Activated T-cell treated with anti-CD3 and anti-CD28 coated beads, Interleukin-2, amount 50 U/mL, for 1 hour (primary cell): Measurements from ENCODE around the gene ATL3.
"Not testable (repeated sequence)": the region's sequence is repeated elsewhere in the genome, so short reads cannot be mapped to it uniquely, and the experiment has no call there.

Experiments used
- DNase-seq: peaks from one replicate; pipeline ENCODE4 v3.0.0-alpha.2; 2020

The ATL3 gene

DNA sequence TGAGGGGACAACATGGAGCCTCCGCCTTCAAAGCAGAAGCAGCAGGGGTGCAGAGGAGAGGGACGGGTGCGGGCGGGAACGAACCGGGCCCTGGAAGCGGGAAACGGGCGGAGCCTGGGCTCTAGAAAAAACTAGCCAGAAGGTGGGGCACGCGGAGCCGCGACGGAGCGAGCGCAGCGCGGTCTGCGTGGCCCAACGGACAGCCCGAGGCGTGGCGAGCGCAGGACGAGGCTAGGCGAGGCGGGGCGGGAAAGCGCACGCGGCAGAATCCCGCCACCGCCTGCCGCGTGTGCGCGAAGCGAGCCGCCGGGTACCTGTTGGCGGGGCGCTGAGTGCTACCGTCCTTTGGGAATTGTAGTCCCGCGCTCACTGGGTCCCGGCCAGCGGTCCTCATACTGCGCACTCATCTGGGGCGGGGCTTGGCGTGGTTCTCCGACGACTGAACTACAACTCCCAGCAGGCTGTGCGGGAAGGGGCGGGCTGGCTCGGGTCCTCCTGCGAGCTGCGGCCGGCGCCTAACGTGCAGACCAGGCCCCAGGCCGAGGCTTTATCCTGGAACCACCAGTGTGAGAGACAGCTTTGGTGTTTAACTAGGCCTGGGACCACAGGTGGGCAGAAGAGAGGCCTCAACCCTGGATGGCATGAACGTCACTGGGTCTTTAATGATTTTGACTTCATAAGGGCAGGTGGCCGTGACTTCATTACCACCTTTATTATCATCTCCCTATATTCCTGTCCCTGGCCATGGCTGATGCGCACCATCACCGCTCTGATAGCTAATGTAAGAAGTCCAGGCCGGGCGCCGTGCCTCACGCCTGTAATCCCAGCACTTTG lies at the start of gene ATL3:
Gene ATL3 (minus strand): TSS at position 55 of the 834 bp plus-strand sequence. CDS start 41 bp downstream, at position 14.
- peak; percentile 97 for DNase-seq

DNA sequence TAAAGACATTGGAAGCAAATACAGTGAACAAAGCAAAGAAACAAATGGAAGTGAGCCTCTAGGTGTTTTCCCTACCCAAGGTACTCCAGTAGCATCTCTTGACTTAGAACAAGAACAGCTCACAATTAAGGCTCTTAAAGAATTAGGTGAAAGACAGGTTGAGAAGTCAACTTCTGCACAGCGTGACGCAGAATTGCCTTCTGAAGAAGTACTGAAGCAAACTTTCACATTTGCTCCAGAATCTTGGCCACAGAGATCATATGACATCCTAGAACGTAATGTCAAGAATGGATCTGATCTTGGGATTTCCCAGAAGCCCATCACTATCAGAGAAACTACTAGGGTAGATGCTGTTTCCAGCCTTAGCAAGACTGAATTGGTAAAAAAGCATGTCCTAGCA lies 49.4 kb upstream of the ATL3 start:
- DNase-seq, result no peak

GRCh38 chr11:63719987-63720386 lies 48.8 kb upstream of the ATL3 start:
- DNase-seq, result no peak

GRCh38 chr11:63719001-63719400 lies 47.8 kb upstream of the ATL3 start:
- DNase-seq, result no peak

GRCh38 chr11:63716046-63716445 lies 44.9 kb upstream of the ATL3 start:
- DNase-seq, result no peak

GRCh38 chr11:63713766-63714165 lies 42.6 kb upstream of the ATL3 start:
- DNase-seq, result no peak

DNA sequence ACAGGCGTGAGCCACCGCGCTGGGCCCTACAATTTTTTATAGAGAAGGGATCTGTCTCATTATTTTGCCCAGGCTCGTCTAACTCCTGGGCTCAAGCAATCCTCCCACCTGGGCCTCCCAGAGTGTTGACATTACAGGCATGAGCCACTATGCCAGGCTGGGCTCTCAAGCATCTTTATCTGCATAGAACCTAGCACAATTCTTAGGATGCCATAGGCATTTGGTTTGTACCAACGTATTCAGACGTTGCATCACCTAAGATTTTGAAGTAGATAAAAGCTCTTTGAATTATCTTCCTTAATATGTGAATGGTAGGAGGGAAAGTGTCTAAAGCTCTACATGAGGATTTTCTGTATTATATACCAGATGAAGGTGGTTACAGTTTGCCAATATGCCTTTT lies 40.7 kb upstream of the ATL3 start:
- no peak for DNase-seq

DNA sequence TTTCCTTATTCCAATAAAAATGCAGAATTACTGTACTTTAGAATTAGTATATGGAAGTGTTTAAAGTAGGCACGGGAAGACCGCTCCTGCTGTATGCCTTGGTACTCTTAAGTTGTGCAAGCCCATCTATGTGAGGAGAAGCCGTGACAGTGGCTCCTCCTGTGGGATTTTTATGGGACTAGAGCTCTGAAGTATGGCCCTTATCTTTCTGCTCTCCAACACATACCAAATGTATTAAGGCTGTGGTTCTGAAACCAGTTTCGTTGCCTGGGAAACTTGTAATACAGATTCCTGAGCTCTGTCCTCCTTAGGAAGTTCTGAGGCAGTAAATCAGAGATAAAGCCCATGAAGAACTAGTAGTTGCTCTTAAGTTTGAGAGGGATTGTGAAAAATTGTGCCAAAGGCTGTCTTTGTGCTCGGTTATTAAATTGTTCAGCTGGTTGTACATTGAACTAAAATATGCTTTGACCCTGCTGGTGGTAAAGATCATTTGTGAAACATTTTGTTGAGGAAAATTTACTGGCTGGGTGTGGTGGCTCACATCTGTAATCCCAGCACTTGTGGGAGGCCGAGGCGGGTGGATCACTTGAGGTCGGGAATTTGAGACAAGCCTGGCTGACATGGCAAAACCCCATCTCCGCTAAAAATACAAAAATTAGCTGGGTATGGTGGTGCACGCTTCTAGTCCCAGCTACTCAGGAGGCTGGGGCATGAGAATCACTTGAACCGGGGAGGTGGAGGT lies 39.5 kb upstream of the ATL3 start:
- DNase-seq, result no peak

DNA sequence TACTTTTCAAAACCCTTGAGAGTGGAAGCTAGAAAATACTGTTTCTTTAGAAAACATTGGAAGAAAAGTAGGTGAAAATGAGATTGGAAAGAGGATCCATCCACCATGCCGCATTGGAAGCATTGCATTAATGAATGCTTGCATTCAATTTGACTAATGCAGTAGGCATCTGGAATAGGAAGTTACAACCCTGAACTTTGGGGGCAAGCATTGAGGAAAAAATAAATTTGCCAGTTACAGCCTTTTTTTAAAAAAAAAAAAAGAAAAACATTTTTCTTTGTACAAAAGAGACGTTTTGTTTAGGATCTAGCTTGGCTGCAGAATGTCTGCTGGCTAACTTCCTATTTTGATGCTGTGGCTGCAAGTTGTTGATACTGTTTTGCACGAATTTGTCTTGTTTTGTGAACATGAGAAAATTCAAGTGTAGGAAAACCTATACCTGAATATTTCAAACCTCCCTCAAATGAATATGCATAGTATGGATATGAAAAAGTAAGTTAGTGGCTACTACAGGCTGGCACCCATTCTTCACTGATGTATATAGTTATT lies 38.2 kb upstream of the ATL3 start:
- no peak for DNase-seq

GRCh38 chr11:63708764-63709163 lies 37.6 kb upstream of the ATL3 start:
- no peak for DNase-seq

GRCh38 chr11:63705526-63705925 lies 34.4 kb upstream of the ATL3 start:
- no peak for DNase-seq

DNA sequence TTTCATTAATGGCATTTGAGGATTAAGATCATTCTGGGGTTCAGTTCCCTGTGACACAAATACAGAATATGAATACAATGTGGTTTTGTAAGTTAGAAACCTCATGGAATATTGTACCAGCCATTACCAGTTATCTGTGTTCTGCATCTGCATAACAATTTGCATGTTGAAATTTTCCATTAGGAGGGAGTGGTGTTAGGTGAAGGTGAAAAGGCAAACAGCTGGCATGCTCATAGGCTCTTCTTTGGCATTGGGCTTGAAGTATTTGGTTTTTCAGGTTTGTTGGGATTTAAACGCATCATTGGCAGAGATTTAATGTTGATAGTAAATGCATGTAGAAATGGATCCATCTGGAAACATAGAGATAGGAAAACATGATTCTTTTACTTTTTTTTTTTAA lies 28.7 kb upstream of the ATL3 start:
- no peak for DNase-seq

- no peak for DNase-seq
Measured at GRCh38 chr11:63698976-63699733, 28.0 kb upstream of the ATL3 start.

DNA sequence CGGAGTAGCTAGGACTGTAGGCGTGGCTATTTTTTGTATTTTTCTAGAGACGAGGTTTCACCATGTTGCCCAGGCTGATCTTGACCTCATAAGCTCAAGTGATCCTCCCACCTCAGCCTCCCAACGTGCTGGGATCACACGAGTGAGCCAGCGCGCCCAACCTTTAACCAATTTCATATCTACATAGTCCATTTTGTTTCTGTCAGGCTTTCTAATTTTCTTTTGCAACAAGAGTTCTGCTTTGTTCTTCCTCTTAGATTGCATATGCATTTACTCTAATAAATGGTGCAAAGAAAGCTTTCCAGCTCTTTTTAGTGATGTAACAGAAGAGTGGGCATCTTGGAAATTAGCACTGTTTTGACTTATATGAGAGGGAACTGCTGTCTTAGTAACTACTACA lies 23.4 kb upstream of the ATL3 start:
- no peak for DNase-seq

GRCh38 chr11:63687845-63688244 lies 16.7 kb upstream of the ATL3 start:
- no peak for DNase-seq

DNA sequence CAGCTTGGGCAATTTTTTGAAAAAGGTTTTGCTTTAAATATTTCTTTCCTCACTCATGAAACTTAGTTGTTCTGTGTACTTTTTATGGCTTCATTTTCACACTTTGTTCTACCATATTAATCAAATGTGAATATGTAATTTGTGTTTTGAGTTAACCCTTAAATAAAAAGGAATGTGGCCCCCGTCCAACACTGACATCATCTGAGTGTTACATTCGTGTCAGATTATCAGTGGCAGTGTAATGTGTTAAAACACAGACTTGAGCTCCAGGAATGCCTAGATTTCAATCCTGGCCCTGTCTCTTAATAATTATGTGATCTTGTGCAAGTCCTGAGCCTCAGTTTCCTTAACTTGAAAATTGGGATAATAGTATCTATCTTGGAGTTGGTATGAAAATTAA lies 15.8 kb upstream of the ATL3 start:
- no peak for DNase-seq

DNA sequence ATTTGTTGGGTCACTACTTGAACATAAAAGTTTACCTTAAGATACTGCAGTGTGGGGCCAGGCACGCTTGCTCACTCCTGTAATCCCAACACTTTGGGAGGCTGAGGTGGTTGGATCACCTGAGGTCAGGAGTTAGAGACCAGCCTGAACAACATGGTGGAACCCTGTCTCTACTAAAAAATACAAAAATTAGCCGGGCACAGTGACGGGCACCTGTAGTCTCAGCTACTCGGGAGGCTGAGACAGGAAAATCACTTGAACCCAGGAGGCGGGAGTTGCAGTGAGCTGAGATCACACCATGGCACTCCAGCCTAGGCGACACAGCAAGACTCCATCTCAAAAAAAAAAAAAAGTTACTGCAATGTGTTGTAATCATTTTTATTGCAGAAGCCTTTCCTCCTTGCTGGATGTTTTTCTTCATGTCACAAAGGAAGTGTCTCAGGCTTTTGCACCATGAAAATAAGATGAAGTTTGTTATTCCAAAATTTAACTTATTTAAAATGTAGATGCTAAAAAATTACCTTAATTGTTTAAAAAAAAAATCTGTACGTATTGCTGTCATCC lies 14.1 kb upstream of the ATL3 start:
- not testable (repeated sequence) for DNase-seq

DNA sequence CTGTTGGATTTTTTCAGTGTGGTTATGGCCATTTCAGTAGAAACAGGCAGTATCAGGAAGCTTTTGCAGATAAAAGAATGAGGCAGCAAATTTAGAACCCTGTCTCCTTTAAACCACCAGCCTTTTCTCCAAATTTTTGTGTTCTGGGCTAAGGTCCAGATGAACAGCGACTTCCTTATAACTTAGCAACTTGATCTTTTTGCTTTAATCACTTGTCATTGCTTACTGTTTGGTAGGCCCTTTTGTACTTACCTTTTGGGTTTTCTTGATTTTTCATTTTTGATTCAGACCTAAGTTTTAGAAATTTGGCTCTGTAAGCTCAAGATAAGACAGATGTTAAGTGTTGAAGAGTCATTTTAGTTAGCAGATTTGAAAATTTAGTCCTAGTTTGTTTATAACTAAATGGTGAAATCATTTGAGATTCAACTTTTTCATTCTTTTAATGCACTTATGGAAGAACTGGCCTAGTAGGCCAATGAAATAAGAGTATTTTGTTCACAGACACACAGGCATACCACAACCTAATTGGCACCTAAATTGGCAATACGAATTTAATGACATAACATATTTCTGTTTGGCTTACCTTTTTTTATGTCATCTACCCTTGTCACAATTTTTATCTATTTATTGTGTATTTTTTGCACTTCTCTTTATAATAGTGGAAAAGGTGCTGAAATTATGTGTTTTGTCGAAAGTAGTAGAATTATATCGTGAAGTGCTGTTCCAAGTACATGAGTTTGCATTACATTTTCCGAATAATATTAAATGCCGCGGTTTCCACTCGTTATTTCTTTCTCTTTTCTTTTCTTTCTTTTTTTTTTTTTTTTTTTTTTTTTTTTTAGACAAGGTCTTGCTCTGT lies 12.2 kb upstream of the ATL3 start:
- DNase-seq, result no peak

- DNase-seq, result no peak
Measured at GRCh38 chr11:63682066-63683021, 11.2 kb upstream of the ATL3 start.

GRCh38 chr11:63681321-63682065 lies 10.3 kb upstream of the ATL3 start, which contains the start of gene RTN3:
Gene RTN3, plus strand, starts transcription at chr11:63681500. Its CDS starts 137 bp downstream, at chr11:63681637.
- DNase-seq, result peak; percentile 99
